Liver (tissue), 9 donors: ENCODE results near the gene RHEB. TPM values are rescaled to one million over a fixed set of nuclear protein-coding genes. Genes with fewer than 3 reads are reported as not detected.

Source experiments
- DNase-seq: peaks from one replicate; pipeline ENCODE4 v3.0.0-alpha.2; 2017; ENCODE audit warnings: low spot score
- H3K27ac ChIP-seq, 2 donors: one replicate each; pipeline ENCODE4 v1.7.0; 2013; ENCODE audit warnings: inconsistent platforms in 2 of 2, low read length in 2 of 2, control low read depth in 1 of 2, low read depth in 1 of 2, mild to moderate bottlenecking in 1 of 2
- H3K27me3 ChIP-seq, 4 donors: one replicate each; pipeline versions ENCODE4 v1.6.1 to v1.7.0; 2013; ENCODE audit warnings: low read length in 3 of 4, inconsistent platforms in 1 of 4, mild to moderate bottlenecking in 1 of 4, moderate library complexity in 1 of 4; ENCODE audit not compliant: control insufficient read depth in 4 of 4, insufficient read depth in 4 of 4
- H3K36me3 ChIP-seq, 4 donors: one replicate each; pipeline versions ENCODE4 v1.6.1 to v1.7.0; 2013; ENCODE audit warnings: low read length in 3 of 4, mild to moderate bottlenecking in 3 of 4, low read depth in 1 of 4, moderate library complexity in 1 of 4; ENCODE audit not compliant: control insufficient read depth in 4 of 4, insufficient read depth in 3 of 4
- H3K4me1 ChIP-seq, 4 donors: one replicate each; pipeline versions ENCODE4 v1.6.1 to v1.7.0; 2013; ENCODE audit warnings: low read length in 3 of 4, mild to moderate bottlenecking in 3 of 4, moderate library complexity in 1 of 4; ENCODE audit not compliant: control insufficient read depth in 4 of 4, insufficient read depth in 4 of 4
- H3K4me3 ChIP-seq, 3 donors: one replicate each; pipeline versions ENCODE4 v1.6.1 to v1.7.0; 2013; ENCODE audit warnings: low read length in 3 of 3, control low read depth in 1 of 3, low read depth in 1 of 3, mild to moderate bottlenecking in 1 of 3
- H3K9ac ChIP-seq, 2 donors: one replicate each; pipeline ENCODE4 v1.7.0; 2013; ENCODE audit warnings: low read length in 2 of 2, mild to moderate bottlenecking in 2 of 2, moderate library complexity in 2 of 2, control low read depth in 1 of 2, low read depth in 1 of 2
- H3K9me3 ChIP-seq, 4 donors: one replicate each; pipeline versions ENCODE4 v1.6.1 to v1.7.0; 2013; ENCODE audit warnings: low read length in 3 of 4; ENCODE audit not compliant: control insufficient read depth in 4 of 4
- EGR1 ChIP-seq, 2 donors: IDR thresholded peaks; 2 replicates each; pipeline ENCODE4 v1.6.1; 2016 to 2018; ENCODE audit warnings: antibody characterized with exemption in 2 of 2, low read depth in 2 of 2
- FOXA1 ChIP-seq: IDR thresholded peaks from 2 replicates; pipeline ENCODE4 v1.6.1; 2016; ENCODE audit warnings: antibody characterized with exemption
- GABPA ChIP-seq, 2 donors: IDR thresholded peaks in 1 of 2; conservative IDR thresholded peaks in 1 of 2; 2 replicates each; pipeline ENCODE4 v1.6.1; 2016; ENCODE audit warnings: antibody characterized with exemption in 2 of 2, mild to moderate bottlenecking in 1 of 2, moderate library complexity in 1 of 2
- HNF4G ChIP-seq: IDR thresholded peaks from 2 replicates; pipeline ENCODE4 v1.6.1; 2016; ENCODE audit warnings: antibody characterized with exemption
- JUND ChIP-seq, 2 donors: IDR thresholded peaks; 2 replicates each; pipeline ENCODE4 v1.6.1; 2016; ENCODE audit warnings: antibody characterized with exemption in 2 of 2
- NR2F2 ChIP-seq: IDR thresholded peaks from 2 replicates; pipeline ENCODE4 v1.6.1; 2016; ENCODE audit warnings: antibody characterized with exemption
- RAD21 ChIP-seq, 2 donors: IDR thresholded peaks; 2 replicates each; pipeline ENCODE4 v1.6.1; 2016; ENCODE audit warnings: antibody characterized with exemption in 2 of 2, mild to moderate bottlenecking in 2 of 2
- REST ChIP-seq: IDR thresholded peaks from 2 replicates; pipeline ENCODE4 v1.6.1; 2016; ENCODE audit warnings: antibody characterized with exemption, mild to moderate bottlenecking
- RXRA ChIP-seq, 2 donors: IDR thresholded peaks; 2 replicates each; pipeline ENCODE4 v1.6.1; 2017 to 2018; ENCODE audit warnings: antibody characterized with exemption in 2 of 2, mild to moderate bottlenecking in 1 of 2
- SP1 ChIP-seq: IDR thresholded peaks from 2 replicates; pipeline ENCODE4 v1.6.1; 2018; ENCODE audit warnings: antibody characterized with exemption, mild to moderate bottlenecking
- TAF1 ChIP-seq: conservative IDR thresholded peaks from 2 replicates; pipeline ENCODE4 v1.6.1; 2016; ENCODE audit warnings: antibody characterized with exemption, mild to moderate bottlenecking
- YY1 ChIP-seq: IDR thresholded peaks from 2 replicates; pipeline ENCODE4 v1.6.1; 2016; ENCODE audit warnings: antibody characterized with exemption, mild to moderate bottlenecking
- WGBS: extraction: QIAGEN DNeasy Blood & Tissue Kit; methylation state at CpG from one replicate; pipeline ENCODE4 v1.1.7; 2013; 5-methylcytosine and 5-hydroxymethylcytosine counted together
- polyA plus RNA-seq, 2 donors: library from polyadenylated mRNA; stranded (reverse) in 1 of 2; unstranded in 1 of 2; fragments of 200-250 nt in 1 of 2; fragments of >200 nt in 1 of 2; fragmentation: Nextera tagmentation in 1 of 2; extraction: Ambion mirVana in 1 of 2; gene quantifications; one replicate each; pipeline versions ENCODE4 v1.2.1 to v1.2.3, GENCODE V29; 2013 to 2015
- total RNA-seq, 2 donors: library from RNA; depleted of rRNA; stranded (reverse); fragments of >200 nt; gene quantifications; one replicate each; pipeline ENCODE4 v1.2.3, GENCODE V29; 2014
- TF ChIP-seq, protein P1 (sequence below): fragments of 150-350 bp; IDR thresholded peaks from 2 replicates; pipeline ENCODE4 v1.5.1; 2017; ENCODE audit warnings: improper control_type of control experiment, low read depth, low read length; ENCODE audit not compliant: missing input control
- TF ChIP-seq, protein P2 (sequence below): IDR thresholded peaks from 2 replicates; pipeline ENCODE4 v1.6.1; 2016; ENCODE audit warnings: antibody characterized with exemption
- TF ChIP-seq, protein P3 (sequence below): IDR thresholded peaks from 2 replicates; pipeline ENCODE4 v1.6.1; 2016; ENCODE audit warnings: antibody characterized with exemption
- TF ChIP-seq, protein P4 (sequence below): IDR thresholded peaks from 2 replicates; pipeline ENCODE4 v1.6.1; 2016; ENCODE audit warnings: antibody characterized with exemption
- donor health status: healthy.
- donor health status: healthy.
- donor health status: healthy.
- donor health status: healthy.
- donor health status: healthy.

Gene RHEB
- total and polyA plus RNA-seq, 4 donors = 29.5 to 59.0 (median 36.5) TPM

- H3K4me3 ChIP-seq = no peak overlapping the region
- no peaks in the 10 kb centered on the region for H3K27me3 ChIP-seq
- H3K4me1 ChIP-seq = peaks cover 0 to 19% (median 10%) of the 10 kb centered on the region in 4 donors
- TF ChIP-seq NR2F2 (no peak), HNF4G (no peak), FOXA1 (no peak), TAF1 (no peak), RAD21 (IDR thresholded peaks at IDR 0.05) (no peak), SP1 (no peak), GABPA (IDR thresholded peaks at IDR 0.05 in 1 of 2, conservative IDR thresholded peaks at IDR 0.05 in 1 of 2) (no peak), YY1 (no peak), JUND (IDR thresholded peaks at IDR 0.05) (no peak), REST (no peak), EGR1 (IDR thresholded peaks at IDR 0.05; ENCODE audit: low read depth in 2 of 2) (no peak)
- TF ChIP-seq, protein P1, sequence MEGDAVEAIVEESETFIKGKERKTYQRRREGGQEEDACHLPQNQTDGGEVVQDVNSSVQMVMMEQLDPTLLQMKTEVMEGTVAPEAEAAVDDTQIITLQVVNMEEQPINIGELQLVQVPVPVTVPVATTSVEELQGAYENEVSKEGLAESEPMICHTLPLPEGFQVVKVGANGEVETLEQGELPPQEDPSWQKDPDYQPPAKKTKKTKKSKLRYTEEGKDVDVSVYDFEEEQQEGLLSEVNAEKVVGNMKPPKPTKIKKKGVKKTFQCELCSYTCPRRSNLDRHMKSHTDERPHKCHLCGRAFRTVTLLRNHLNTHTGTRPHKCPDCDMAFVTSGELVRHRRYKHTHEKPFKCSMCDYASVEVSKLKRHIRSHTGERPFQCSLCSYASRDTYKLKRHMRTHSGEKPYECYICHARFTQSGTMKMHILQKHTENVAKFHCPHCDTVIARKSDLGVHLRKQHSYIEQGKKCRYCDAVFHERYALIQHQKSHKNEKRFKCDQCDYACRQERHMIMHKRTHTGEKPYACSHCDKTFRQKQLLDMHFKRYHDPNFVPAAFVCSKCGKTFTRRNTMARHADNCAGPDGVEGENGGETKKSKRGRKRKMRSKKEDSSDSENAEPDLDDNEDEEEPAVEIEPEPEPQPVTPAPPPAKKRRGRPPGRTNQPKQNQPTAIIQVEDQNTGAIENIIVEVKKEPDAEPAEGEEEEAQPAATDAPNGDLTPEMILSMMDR = no peak
- TF ChIP-seq, protein P2, sequence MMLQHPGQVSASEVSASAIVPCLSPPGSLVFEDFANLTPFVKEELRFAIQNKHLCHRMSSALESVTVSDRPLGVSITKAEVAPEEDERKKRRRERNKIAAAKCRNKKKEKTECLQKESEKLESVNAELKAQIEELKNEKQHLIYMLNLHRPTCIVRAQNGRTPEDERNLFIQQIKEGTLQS = no peak
- TF ChIP-seq, protein P3, sequence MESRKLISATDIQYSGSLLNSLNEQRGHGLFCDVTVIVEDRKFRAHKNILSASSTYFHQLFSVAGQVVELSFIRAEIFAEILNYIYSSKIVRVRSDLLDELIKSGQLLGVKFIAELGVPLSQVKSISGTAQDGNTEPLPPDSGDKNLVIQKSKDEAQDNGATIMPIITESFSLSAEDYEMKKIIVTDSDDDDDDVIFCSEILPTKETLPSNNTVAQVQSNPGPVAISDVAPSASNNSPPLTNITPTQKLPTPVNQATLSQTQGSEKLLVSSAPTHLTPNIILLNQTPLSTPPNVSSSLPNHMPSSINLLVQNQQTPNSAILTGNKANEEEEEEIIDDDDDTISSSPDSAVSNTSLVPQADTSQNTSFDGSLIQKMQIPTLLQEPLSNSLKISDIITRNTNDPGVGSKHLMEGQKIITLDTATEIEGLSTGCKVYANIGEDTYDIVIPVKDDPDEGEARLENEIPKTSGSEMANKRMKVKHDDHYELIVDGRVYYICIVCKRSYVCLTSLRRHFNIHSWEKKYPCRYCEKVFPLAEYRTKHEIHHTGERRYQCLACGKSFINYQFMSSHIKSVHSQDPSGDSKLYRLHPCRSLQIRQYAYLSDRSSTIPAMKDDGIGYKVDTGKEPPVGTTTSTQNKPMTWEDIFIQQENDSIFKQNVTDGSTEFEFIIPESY = no peak
- H3K36me3 ChIP-seq = peaks cover 0 to 3% (median 0%) of the 10 kb centered on the region in 4 donors
- no peak overlapping the region for H3K9ac ChIP-seq
- no peak overlapping the region for H3K27ac ChIP-seq
- 92% methylated on average over 6 of the region's 6 CpGs for WGBS
- no peaks in the 10 kb centered on the region for H3K9me3 ChIP-seq
- no peak for DNase-seq
Measured at GRCh38 chr7:151514461-151515275, 5.0 kb downstream of the RHEB start.

- Histone ChIP-seq H3K9ac (no peak overlapping the region), H3K27ac (no peak overlapping the region), H3K36me3 (peaks cover 0 to 3% (median 0%) of the 10 kb centered on the region in 4 donors), H3K9me3 (no peaks in the 10 kb centered on the region), H3K4me3 (no peak overlapping the region), H3K4me1 (peaks cover 1 to 16% (median 9%) of the 10 kb centered on the region in 4 donors), H3K27me3 (no peaks in the 10 kb centered on the region)
- WGBS = 96% methylated on average over 1 of the region's 1 CpG
- no peak for DNase-seq
- TF ChIP-seq, protein P4, sequence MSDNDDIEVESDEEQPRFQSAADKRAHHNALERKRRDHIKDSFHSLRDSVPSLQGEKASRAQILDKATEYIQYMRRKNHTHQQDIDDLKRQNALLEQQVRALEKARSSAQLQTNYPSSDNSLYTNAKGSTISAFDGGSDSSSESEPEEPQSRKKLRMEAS = no peak
- TF ChIP-seq, protein P3 = no peak
- no peak for TF ChIP-seq RXRA (IDR thresholded peaks at IDR 0.05)
- TF ChIP-seq JUND (IDR thresholded peaks at IDR 0.05) = no peak
- TF ChIP-seq, protein P1 = no peak
- no peak for TF ChIP-seq HNF4G
- TF ChIP-seq, protein P2 = no peak
- no peak for TF ChIP-seq TAF1
Measured at GRCh38 chr7:151513133-151513532, 6.6 kb downstream of the RHEB start.
